Gastrocnemius medialis (tissue), 4 donors: ENCODE measurements around the gene DGCR6L. TPM values are rescaled to one million over a fixed set of nuclear protein-coding genes. Genes with fewer than 3 reads are reported as not detected.
"Not testable (repeated sequence)": the region's sequence is repeated elsewhere in the genome, so short reads cannot be mapped to it uniquely, and the experiment has no call there.

Experiments
- ATAC-seq, 2 donors: fragments of 150-250 bp; one replicate each; pipeline ENCODE4 v1.9.1; 2016
- DNase-seq, 2 donors: peaks; one replicate each; pipeline ENCODE4 v3.0.0-alpha.2; 2019
- H3K27ac ChIP-seq, 4 donors: fragments of 200-600 bp; sonication (generic); 1 replicate in 1 of 4; 2 replicates in 3 of 4; pipeline ENCODE4 v1.5.1; 2016 to 2018; ENCODE audit warnings: mild to moderate bottlenecking in 2 of 4, moderate library complexity in 1 of 4
- H3K27me3 ChIP-seq, 3 donors: fragments of 200-600 bp; sonication (generic) in 2 of 3; 1 replicate in 1 of 3; 2 replicates in 2 of 3; pipeline versions ENCODE4 v1.5.1 to v1.6.0; 2016 to 2019; ENCODE audit warnings: mild to moderate bottlenecking in 1 of 3, moderate library complexity in 1 of 3
- H3K36me3 ChIP-seq, 2 donors: fragments of 200-600 bp; sonication (generic) in 1 of 2; one replicate each; pipeline ENCODE4 v1.5.1; 2017 to 2018
- H3K4me1 ChIP-seq, 2 donors: fragments of 200-600 bp; sonication (generic) in 1 of 2; one replicate each; pipeline ENCODE4 v1.5.1; 2016 to 2017; ENCODE audit warnings: mild to moderate bottlenecking in 2 of 2
- H3K4me3 ChIP-seq, 4 donors: fragments of 200-600 bp; sonication (generic) in 3 of 4; 1 replicate in 1 of 4; 2 replicates in 3 of 4; pipeline ENCODE4 v1.5.1; 2016 to 2019; ENCODE audit warnings: mild to moderate bottlenecking in 2 of 4
- H3K9me3 ChIP-seq, 3 donors: fragments of 200-600 bp; sonication (generic) in 2 of 3; 1 replicate in 1 of 3; 2 replicates in 2 of 3; pipeline ENCODE4 v1.5.1; 2016 to 2019
- POLR2A ChIP-seq, 2 donors: fragments of 450-650 bp; IDR thresholded peaks; one replicate each; pipeline ENCODE4 v1.6.1; 2017; ENCODE audit warnings: antibody characterized with exemption in 2 of 2, mild to moderate bottlenecking in 2 of 2, moderate library complexity in 2 of 2
- in situ Hi-C, 4 donors: fragments of 200-750 bp; cut with MboI; loops; one replicate each; pipeline versions ENCODE4 v1.15.0 to v1.8.0; 2017; ENCODE audit warnings: low sequenced_read_pairs in 4 of 4
- intact Hi-C: fragments of 100-400 bp; cut with DNase I; formaldehyde crosslinking; loops from one replicate; pipeline ENCODE4 v1.15.1; 2023; ENCODE audit warnings: low total_unique reads
- total RNA-seq, 4 donors: library from RNA; depleted of rRNA; stranded (reverse); fragments of >200 nt; gene quantifications; one replicate each; pipeline versions ENCODE4 v1.1.0 to v1.2.3, GENCODE V29; 2016
- TF ChIP-seq, protein P1 (sequence below), 5 experiments: fragments of 450-650 bp in 3 of 5; fragments of 200-600 bp in 2 of 5; sonication (generic) in 2 of 5; IDR thresholded peaks in 4 of 5; conservative IDR thresholded peaks in 1 of 5; 1 replicate in 4 of 5; 2 replicates in 1 of 5; pipeline ENCODE4 v1.5.1; 2016 to 2019; ENCODE audit warnings: antibody characterized with exemption in 5 of 5, mild to moderate bottlenecking in 3 of 5, moderate library complexity in 3 of 5

Gene DGCR6L
- total RNA-seq, 4 donors from 2014 or later, result 43.5 to 105 (median 67.5) TPM

DNA sequence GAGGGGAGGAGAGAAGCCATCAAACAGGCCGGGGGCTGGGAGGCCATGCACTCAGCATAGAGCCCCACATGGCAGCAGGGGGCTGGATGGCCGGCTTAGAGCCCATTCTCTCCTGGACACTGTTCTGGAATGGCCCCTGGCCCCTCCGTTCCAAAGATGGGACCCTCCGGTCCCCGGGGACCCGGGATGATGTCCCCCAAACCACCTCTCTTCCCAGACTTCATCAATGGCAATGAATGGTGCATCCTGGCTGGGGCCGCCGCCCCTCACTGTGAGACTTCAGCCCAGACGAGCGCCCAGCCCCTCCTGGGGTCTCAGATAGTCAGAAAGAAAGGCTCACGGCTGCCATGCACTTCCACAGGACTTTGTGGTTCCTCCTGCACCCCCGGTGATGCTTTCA lies 38.0 kb downstream of the DGCR6L start:
- H3K9me3 ChIP-seq, result no peaks in the 10 kb centered on the region
- H3K4me3 ChIP-seq, result no peak overlapping the region
- ATAC-seq (no peak), DNase-seq (no peak)
- H3K36me3 ChIP-seq, result no peaks in the 10 kb centered on the region
- no peak overlapping the region for H3K27ac ChIP-seq
- H3K4me1 ChIP-seq, result no peaks in the 10 kb centered on the region
- TF ChIP-seq POLR2A (IDR thresholded peaks at IDR 0.05), result no peak
- TF ChIP-seq, protein P1, sequence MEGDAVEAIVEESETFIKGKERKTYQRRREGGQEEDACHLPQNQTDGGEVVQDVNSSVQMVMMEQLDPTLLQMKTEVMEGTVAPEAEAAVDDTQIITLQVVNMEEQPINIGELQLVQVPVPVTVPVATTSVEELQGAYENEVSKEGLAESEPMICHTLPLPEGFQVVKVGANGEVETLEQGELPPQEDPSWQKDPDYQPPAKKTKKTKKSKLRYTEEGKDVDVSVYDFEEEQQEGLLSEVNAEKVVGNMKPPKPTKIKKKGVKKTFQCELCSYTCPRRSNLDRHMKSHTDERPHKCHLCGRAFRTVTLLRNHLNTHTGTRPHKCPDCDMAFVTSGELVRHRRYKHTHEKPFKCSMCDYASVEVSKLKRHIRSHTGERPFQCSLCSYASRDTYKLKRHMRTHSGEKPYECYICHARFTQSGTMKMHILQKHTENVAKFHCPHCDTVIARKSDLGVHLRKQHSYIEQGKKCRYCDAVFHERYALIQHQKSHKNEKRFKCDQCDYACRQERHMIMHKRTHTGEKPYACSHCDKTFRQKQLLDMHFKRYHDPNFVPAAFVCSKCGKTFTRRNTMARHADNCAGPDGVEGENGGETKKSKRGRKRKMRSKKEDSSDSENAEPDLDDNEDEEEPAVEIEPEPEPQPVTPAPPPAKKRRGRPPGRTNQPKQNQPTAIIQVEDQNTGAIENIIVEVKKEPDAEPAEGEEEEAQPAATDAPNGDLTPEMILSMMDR (IDR thresholded peaks at IDR 0.05 in 4 of 5, conservative IDR thresholded peaks at IDR 0.05 in 1 of 5), result no peak
- in situ Hi-C loops, result no loop called here
- intact Hi-C loops, result no loop called here
- H3K27me3 ChIP-seq, result no peaks in the 10 kb centered on the region

DNA sequence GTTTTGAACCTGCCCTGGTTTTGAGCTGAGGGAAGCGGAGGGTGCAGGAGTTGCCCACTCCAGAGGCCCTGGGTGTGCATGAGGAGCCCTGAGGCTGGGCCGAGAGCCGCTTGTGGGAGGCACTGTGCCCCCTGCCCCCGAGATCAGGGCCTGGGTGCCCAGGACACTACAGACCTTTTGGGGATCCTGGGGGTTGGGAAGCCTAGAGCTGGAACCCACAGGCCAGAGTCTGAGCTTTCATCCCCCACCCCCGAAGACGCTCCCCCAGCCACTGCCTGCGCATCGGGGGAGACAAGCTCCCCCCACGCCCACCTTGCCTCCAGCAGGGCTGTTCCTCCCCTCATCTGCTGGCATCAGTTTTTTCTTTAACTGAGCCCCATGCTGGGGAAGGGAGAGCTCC lies 38.4 kb downstream of the DGCR6L start:
- H3K4me3 ChIP-seq, H3K36me3 ChIP-seq, in situ Hi-C loops, intact Hi-C loops, ATAC-seq, H3K9me3 ChIP-seq, H3K27ac ChIP-seq, H3K27me3 ChIP-seq, DNase-seq, H3K4me1 ChIP-seq: not testable (repeated sequence)

DNA sequence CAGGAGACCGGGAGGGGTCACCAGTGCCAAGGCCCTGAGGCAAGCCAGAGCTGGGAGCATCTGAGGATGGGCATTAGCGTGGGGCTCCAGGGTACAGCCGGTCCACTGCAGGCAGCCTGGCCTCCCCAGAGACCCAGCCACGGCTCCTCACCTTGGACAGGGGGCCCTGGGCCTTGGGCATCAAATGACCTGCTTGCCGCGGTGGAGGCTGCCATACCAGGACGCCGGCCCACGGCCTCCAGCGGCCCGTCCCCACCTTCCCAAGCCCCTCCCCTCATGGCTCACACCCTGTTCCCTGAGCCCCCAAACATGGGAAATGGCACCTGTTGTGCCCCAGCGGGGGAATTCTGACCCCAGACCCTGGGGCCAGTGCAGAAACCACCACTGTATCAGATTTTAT lies 39.0 kb downstream of the DGCR6L start:
- in situ Hi-C loops, result no loop called here
- Histone ChIP-seq H3K4me3 (no peak overlapping the region), H3K9me3 (no peaks in the 10 kb centered on the region), H3K36me3 (no peaks in the 10 kb centered on the region), H3K27me3 (no peaks in the 10 kb centered on the region), H3K27ac (no peak overlapping the region), H3K4me1 (no peaks in the 10 kb centered on the region)
- intact Hi-C loops, result no loop called here
- ATAC-seq (no peak), DNase-seq (no peak)
- TF ChIP-seq, protein P1 (IDR thresholded peaks at IDR 0.05 in 4 of 5, conservative IDR thresholded peaks at IDR 0.05 in 1 of 5), result no peak
- no peak for TF ChIP-seq POLR2A (IDR thresholded peaks at IDR 0.05)

DNA sequence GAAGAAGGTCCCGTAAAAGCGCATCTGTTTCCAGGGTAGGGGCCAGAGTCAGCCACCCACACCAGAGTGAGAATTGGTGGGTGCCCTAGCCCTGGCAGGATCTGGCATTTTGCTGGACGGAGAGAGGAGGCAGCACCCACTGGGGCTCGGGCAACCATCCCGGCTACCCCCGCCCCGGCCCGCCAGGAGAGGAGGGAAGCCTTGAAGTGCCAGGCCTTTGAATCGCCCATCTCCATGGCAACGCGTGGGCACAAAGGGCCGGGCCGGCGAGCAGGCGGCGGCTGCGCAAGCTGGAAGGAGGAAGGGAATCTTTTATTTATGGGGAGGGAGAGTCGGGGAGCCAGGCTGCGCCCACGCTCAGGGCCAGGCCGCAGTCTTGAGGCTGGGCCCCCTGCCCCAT lies 39.7 kb downstream of the DGCR6L start:
- H3K27ac ChIP-seq, in situ Hi-C loops, intact Hi-C loops, H3K4me3 ChIP-seq, H3K27me3 ChIP-seq, H3K4me1 ChIP-seq, H3K9me3 ChIP-seq, ATAC-seq, H3K36me3 ChIP-seq, DNase-seq: not testable (repeated sequence)

DNA sequence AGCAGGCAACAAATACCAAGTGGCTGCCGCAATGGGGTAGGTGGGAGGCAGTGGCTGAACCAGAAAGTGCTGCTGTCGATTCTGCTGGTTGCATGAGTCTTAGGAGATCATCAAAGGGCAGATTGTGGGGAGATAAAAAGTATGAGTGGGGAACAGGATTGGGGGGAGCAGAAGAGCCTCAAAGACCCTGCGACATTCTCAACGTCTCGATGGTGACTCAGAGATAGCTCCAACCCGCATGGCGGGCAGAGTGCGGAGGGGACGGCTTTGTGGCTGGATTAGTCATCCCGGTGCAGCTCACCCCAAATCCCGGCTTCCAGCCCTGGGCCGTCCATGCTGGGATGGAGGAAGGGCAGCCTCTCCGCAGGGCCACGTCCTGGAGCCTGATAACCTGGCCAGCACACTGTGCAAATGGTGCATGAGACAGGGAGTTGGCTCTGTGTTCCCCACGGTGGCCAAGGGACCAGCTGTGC lies 40.2 kb downstream of the DGCR6L start:
- DNase-seq (no peak), ATAC-seq (no peak)
- Histone ChIP-seq H3K9me3 (no peaks in the 10 kb centered on the region), H3K27me3 (no peaks in the 10 kb centered on the region), H3K27ac (no peak overlapping the region), H3K4me3 (no peak overlapping the region), H3K36me3 (no peaks in the 10 kb centered on the region), H3K4me1 (no peaks in the 10 kb centered on the region)
- TF ChIP-seq POLR2A (IDR thresholded peaks at IDR 0.05), result no peak
- TF ChIP-seq, protein P1 (IDR thresholded peaks at IDR 0.05 in 4 of 5, conservative IDR thresholded peaks at IDR 0.05 in 1 of 5), result no peak
- in situ Hi-C loops, result no loop called here
- intact Hi-C loops, result no loop called here

DNA sequence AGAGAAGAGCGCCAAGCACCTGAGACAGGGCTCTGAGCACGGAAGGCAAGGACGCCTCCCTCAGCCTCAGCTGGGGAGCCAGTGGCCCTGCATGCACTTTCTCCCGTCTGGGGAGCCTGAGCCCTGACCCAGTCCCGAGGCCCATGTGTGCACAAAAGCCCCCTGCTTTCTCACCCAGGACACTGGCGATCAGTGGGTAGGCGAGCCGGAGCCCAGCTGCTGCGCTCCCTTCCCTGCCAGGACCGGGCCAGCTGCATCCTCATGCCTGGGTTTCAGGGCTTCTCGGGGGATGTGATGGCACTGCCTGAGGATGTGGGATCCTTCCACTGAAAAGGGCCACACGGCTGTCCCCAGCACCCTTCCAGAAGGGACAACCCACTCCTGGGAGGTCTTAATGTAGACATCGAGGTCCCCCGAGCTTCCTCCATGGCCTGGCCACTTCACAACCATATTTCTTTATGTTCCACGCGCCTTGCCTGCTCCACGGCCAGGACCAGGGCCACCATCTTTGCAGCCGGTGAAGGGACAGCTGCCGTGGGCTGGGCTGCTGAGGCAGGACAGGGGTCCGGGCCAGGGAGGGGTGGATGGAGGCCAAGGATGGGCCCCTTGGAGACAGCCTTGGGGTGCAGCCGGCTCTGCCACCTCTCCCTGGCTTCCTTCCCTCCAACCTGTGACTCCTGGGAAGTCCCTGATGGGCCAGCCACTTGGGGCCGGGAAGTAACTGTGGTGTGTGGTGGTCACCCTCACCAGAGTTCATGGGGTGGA lies 41.0 kb downstream of the DGCR6L start:
- H3K4me1 ChIP-seq, H3K27me3 ChIP-seq, intact Hi-C loops, H3K4me3 ChIP-seq, H3K9me3 ChIP-seq, in situ Hi-C loops, ATAC-seq, H3K36me3 ChIP-seq, DNase-seq, H3K27ac ChIP-seq: not testable (repeated sequence)

DNA sequence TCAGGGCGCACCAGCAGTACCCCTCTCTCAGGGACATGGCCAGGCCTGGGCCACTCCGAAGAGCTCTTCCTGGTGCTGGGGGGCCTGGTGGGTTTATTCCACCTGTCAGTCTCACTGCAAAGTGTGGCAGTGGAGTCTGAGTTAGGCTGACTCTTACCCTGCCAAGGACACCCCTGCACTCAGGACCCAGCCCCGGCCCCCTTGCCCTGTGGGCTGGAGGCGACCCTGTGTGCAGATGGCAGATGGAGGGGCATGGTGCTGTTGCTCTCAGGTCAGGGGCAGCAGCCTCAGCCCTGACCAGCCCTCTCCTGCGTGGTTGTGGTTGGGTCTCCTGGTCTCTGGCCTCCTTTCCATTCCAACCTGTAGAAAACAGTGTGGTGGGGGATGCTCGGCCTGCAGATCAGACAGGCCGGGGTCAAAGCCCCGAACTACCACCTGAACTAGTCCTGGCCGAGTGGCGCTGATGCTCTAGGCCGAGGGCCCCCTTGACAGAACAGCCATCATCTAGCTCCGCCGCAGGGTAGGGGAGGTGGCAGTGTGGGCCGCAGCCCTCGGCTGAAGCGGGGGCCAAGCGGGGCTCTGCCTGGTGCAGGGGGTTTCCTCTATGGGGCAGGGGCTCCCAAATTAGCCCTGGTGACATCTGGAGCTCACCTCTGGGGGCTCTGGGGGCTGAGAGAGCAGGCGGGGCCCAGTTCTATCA lies 41.8 kb downstream of the DGCR6L start:
- intact Hi-C loops, DNase-seq, H3K9me3 ChIP-seq, H3K4me3 ChIP-seq, H3K27me3 ChIP-seq, ATAC-seq, H3K4me1 ChIP-seq, in situ Hi-C loops, H3K27ac ChIP-seq, H3K36me3 ChIP-seq: not testable (repeated sequence)
